IPS DF 6.9 (cell line): ENCODE data around the gene UBE2G2.

Experiments used
- DNase-seq: peaks from one replicate; pipeline ENCODE4 v3.0.0-alpha.2; 2013; ENCODE audit warnings: low read depth, low spot score
- H3K27ac ChIP-seq: one replicate; pipeline ENCODE4 v1.5.1; 2013; ENCODE audit warnings: low read length, control low read depth
- H3K27me3 ChIP-seq: 2 replicates; pipeline ENCODE4 v1.6.1; 2013; ENCODE audit warnings: mild to moderate bottlenecking, low read length; ENCODE audit not compliant: control insufficient read depth, insufficient read depth
- H3K36me3 ChIP-seq: 2 replicates; pipeline ENCODE4 v1.6.1; 2013; ENCODE audit warnings: low read length; ENCODE audit not compliant: control insufficient read depth, insufficient read depth
- H3K4me1 ChIP-seq: 2 replicates; pipeline ENCODE4 v1.6.1; 2013; ENCODE audit warnings: low read length; ENCODE audit not compliant: control insufficient read depth, insufficient read depth
- H3K4me3 ChIP-seq: 2 replicates; pipeline ENCODE4 v1.5.1; 2013; ENCODE audit warnings: mild to moderate bottlenecking, low read length
- H3K9me3 ChIP-seq: 2 replicates; pipeline ENCODE4 v1.6.1; 2013; ENCODE audit warnings: low read length, inconsistent platforms; ENCODE audit not compliant: control insufficient read depth, insufficient read depth
- WGBS: extraction: QIAGEN DNeasy Blood & Tissue Kit; methylation state at CpG from one replicate; pipeline ENCODE4 v1.1.7; 2013; ENCODE audit warnings: mixed read lengths, missing lambda C conversion rate; ENCODE audit not compliant: insufficient read length, insufficient coverage; 5-methylcytosine and 5-hydroxymethylcytosine counted together

Gene UBE2G2

GRCh38 chr21:44815225-44815624 lies 13.6 kb upstream of the UBE2G2 start:
- H3K27ac ChIP-seq, result no peak overlapping the region
- peaks cover 3% of the 10 kb centered on the region for H3K36me3 ChIP-seq
- no peaks in the 10 kb centered on the region; the same call in 1 of the 2 replicates for H3K9me3 ChIP-seq
- WGBS, result no CpG with 5 or more reads among the region's 8 CpGs
- H3K27me3 ChIP-seq, result no peaks in the 10 kb centered on the region
- no peak overlapping the region for H3K4me3 ChIP-seq
- no peak for DNase-seq
- H3K4me1 ChIP-seq, result peaks cover 8% of the 10 kb centered on the region

- Histone ChIP-seq H3K36me3 (peaks cover 3% of the 10 kb centered on the region), H3K4me1 (peaks cover 8% of the 10 kb centered on the region), H3K27me3 (no peaks in the 10 kb centered on the region), H3K27ac (no peak overlapping the region), H3K9me3 (no peaks in the 10 kb centered on the region; the same call in 1 of the 2 replicates), H3K4me3 (no peak overlapping the region)
- no peak for DNase-seq
- WGBS, result no CpG with 5 or more reads among the region's 11 CpGs
These were observed 12.9 kb upstream of the UBE2G2 start for GRCh38 chr21:44814498-44815023.

- peaks cover 3% of the 10 kb centered on the region for H3K36me3 ChIP-seq
These were observed 12.1 kb upstream of the UBE2G2 start for GRCh38 chr21:44813727-44814126.

GRCh38 chr21:44813149-44813548 lies 11.5 kb upstream of the UBE2G2 start:
- Histone ChIP-seq H3K36me3 (peaks cover 6% of the 10 kb centered on the region), H3K27ac (no peak overlapping the region)
- WGBS, result no CpG with 5 or more reads among the region's 10 CpGs

More at GRCh38 chr21:44813727-44814126, 12.1 kb upstream of the UBE2G2 start:
- Histone ChIP-seq H3K4me1 (peaks cover 8% of the 10 kb centered on the region), H3K27me3 (no peaks in the 10 kb centered on the region), H3K27ac (no peak overlapping the region), H3K4me3 (no peak overlapping the region), H3K9me3 (no peaks in the 10 kb centered on the region)
- no peak for DNase-seq
- WGBS, result no CpG with 5 or more reads among the region's 18 CpGs

GRCh38 chr21:44812640-44813039 lies 11.0 kb upstream of the UBE2G2 start:
- no peak for DNase-seq
- no peak overlapping the region for H3K4me3 ChIP-seq
- H3K36me3 ChIP-seq, result peaks cover 6% of the 10 kb centered on the region
- no CpG with 5 or more reads among the region's 14 CpGs for WGBS
- no peaks in the 10 kb centered on the region for H3K27me3 ChIP-seq
- no peak overlapping the region for H3K27ac ChIP-seq
- peaks cover 5% of the 10 kb centered on the region for H3K4me1 ChIP-seq
- no peaks in the 10 kb centered on the region for H3K9me3 ChIP-seq

More at GRCh38 chr21:44813149-44813548, 11.5 kb upstream of the UBE2G2 start:
- H3K9me3 ChIP-seq, result no peaks in the 10 kb centered on the region
- no peaks in the 10 kb centered on the region for H3K27me3 ChIP-seq
- H3K4me1 ChIP-seq, result peaks cover 5% of the 10 kb centered on the region
- no peak for DNase-seq
- no peak overlapping the region for H3K4me3 ChIP-seq

GRCh38 chr21:44810779-44811178 lies 9.2 kb upstream of the UBE2G2 start:
- peaks cover 10% of the 10 kb centered on the region for H3K36me3 ChIP-seq
- no peaks in the 10 kb centered on the region for H3K9me3 ChIP-seq
- H3K4me1 ChIP-seq, result no peaks in the 10 kb centered on the region
- H3K27ac ChIP-seq, result no peak overlapping the region
- no peak overlapping the region for H3K4me3 ChIP-seq
- 100% methylated on average over 1 of the region's 6 CpGs for WGBS
- no peak for DNase-seq
- no peaks in the 10 kb centered on the region for H3K27me3 ChIP-seq

GRCh38 chr21:44805859-44806258 lies 4.2 kb upstream of the UBE2G2 start:
- no peak overlapping the region for H3K27ac ChIP-seq
- DNase-seq, result no peak
- H3K9me3 ChIP-seq, result no peaks in the 10 kb centered on the region
- no CpG with 5 or more reads among the region's 4 CpGs for WGBS
- no peak overlapping the region for H3K4me3 ChIP-seq
- H3K36me3 ChIP-seq, result peaks cover 7% of the 10 kb centered on the region
- no peaks in the 10 kb centered on the region for H3K27me3 ChIP-seq
- H3K4me1 ChIP-seq, result no peaks in the 10 kb centered on the region

- Histone ChIP-seq H3K27ac (no peak overlapping the region), H3K36me3 (peaks cover 7% of the 10 kb centered on the region; the same call in 1 of the 2 replicates)
- DNase-seq, result no peak
These were observed 3.6 kb upstream of the UBE2G2 start for GRCh38 chr21:44805226-44805625.

GRCh38 chr21:44804762-44805161 lies 3.1 kb upstream of the UBE2G2 start:
- Histone ChIP-seq H3K4me3 (no peak overlapping the region), H3K9me3 (no peaks in the 10 kb centered on the region), H3K4me1 (no peaks in the 10 kb centered on the region), H3K36me3 (peaks cover 7% of the 10 kb centered on the region; the same call in 1 of the 2 replicates), H3K27ac (no peak overlapping the region), H3K27me3 (no peaks in the 10 kb centered on the region)
- no peak for DNase-seq
- no CpG with 5 or more reads among the region's 6 CpGs for WGBS

More at GRCh38 chr21:44805226-44805625, 3.6 kb upstream of the UBE2G2 start:
- H3K4me1 ChIP-seq, result no peaks in the 10 kb centered on the region
- whole genome bisulfite sequencing, result no CpG with 5 or more reads among the region's 4 CpGs
- H3K9me3 ChIP-seq, result no peaks in the 10 kb centered on the region
- no peaks in the 10 kb centered on the region for H3K27me3 ChIP-seq
- no peak overlapping the region for H3K4me3 ChIP-seq

- DNase-seq, result no peak
- no CpG with 5 or more reads among the region's 3 CpGs for WGBS
- Histone ChIP-seq H3K36me3 (peaks cover 7% of the 10 kb centered on the region; the same call in 1 of the 2 replicates), H3K27ac (no peak overlapping the region), H3K27me3 (no peaks in the 10 kb centered on the region), H3K4me1 (no peaks in the 10 kb centered on the region), H3K9me3 (no peaks in the 10 kb centered on the region), H3K4me3 (no peak overlapping the region)
These were observed 2.0 kb upstream of the UBE2G2 start for GRCh38 chr21:44803651-44804050.
